ENCODE data around the gene GRHPR. TPM values are rescaled to one million over a fixed set of nuclear protein-coding genes. Genes with fewer than 3 reads are reported as not detected.

GRHPR gene
- 104 TPM for total RNA-seq
- long read RNA-seq, full-length matches to known transcripts = 101 of 127 reads
- long read RNA-seq, partial matches to known transcripts = 10 of 127 reads
- long read RNA-seq, other reads (novel, unspliced or antisense) = 16 of 127 reads

DNA sequence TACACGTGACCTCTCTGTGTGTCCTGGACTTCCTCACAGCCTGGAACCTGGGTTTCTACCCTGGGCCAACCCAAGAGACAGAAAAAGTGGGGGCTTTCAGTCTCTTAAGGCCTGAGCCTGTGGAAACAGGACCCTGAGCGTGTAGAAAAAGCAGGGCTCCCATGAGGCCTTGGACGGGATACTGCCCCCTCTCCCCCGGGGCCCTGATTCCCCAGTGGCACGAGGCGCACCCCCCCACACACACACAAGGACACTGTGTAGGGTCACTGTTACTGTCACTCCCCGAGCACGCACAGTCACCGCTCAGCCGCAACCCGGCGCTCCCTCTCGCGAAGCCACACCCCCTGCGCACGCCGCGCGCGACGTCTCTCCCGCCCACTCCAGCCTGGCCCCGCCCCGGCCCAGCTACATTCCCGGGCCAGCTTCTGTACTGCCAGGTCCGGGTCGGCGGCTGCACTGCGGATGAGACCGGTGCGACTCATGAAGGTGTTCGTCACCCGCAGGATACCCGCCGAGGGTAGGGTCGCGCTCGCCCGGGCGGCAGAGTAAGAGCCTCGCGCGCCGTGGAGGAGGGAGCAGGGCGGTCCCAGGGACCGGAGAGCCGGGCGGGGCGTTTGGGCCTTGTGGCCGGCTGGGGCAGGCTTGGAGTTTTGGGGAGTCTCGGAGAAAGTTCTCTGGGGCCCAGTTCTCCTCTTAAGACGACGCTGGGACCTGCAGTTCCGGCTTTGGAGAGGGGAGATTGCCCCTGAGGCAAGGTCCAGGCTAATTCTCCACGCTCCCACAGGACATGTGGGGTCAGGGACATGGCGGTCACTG lies at the start of gene GRHPR:
Gene GRHPR, plus strand, starts transcription at position 408 of the 816 bp plus-strand sequence. Its CDS starts 55 bp downstream, at position 463.
- Histone ChIP-seq H3K36me3 (peaks cover 18% of the 10 kb centered on the region), H3K27me3 (ENCODE audit: low read depth) (no peaks in the 10 kb centered on the region), H3K4me3 (peak within 1 kb of the TSS; percentile 98), H3K27ac (replicated peaks) (peak within 1 kb of the TSS; percentile 93), H3K4me1 (peaks cover 38% of the 10 kb centered on the region), H3K9me3 (replicated peaks) (no peaks in the 10 kb centered on the region)
- DNase-seq = peak; percentile 92
- TF ChIP-seq, protein P1, sequence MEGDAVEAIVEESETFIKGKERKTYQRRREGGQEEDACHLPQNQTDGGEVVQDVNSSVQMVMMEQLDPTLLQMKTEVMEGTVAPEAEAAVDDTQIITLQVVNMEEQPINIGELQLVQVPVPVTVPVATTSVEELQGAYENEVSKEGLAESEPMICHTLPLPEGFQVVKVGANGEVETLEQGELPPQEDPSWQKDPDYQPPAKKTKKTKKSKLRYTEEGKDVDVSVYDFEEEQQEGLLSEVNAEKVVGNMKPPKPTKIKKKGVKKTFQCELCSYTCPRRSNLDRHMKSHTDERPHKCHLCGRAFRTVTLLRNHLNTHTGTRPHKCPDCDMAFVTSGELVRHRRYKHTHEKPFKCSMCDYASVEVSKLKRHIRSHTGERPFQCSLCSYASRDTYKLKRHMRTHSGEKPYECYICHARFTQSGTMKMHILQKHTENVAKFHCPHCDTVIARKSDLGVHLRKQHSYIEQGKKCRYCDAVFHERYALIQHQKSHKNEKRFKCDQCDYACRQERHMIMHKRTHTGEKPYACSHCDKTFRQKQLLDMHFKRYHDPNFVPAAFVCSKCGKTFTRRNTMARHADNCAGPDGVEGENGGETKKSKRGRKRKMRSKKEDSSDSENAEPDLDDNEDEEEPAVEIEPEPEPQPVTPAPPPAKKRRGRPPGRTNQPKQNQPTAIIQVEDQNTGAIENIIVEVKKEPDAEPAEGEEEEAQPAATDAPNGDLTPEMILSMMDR (IDR thresholded peaks at IDR 0.05; ENCODE audit: borderline replicate concordance) = no peak
- intact Hi-C loops (cut with micrococcal nuclease) = no loop called here

- Histone ChIP-seq H3K9me3 (replicated peaks) (no peaks in the 10 kb centered on the region), H3K4me1 (no peaks in the 10 kb centered on the region), H3K36me3 (no peaks in the 10 kb centered on the region), H3K4me3 (no peak overlapping the region), H3K27ac (replicated peaks) (no peak overlapping the region), H3K27me3 (ENCODE audit: low read depth) (peaks cover 16% of the 10 kb centered on the region)
- no peak for DNase-seq
- intact Hi-C loops (cut with micrococcal nuclease) = no loop called here
- TF ChIP-seq, protein P1 (IDR thresholded peaks at IDR 0.05; ENCODE audit: borderline replicate concordance) = no peak
These were observed 49.7 kb upstream of the GRHPR start for GRCh38 chr9:37372839-37373238.

DNA sequence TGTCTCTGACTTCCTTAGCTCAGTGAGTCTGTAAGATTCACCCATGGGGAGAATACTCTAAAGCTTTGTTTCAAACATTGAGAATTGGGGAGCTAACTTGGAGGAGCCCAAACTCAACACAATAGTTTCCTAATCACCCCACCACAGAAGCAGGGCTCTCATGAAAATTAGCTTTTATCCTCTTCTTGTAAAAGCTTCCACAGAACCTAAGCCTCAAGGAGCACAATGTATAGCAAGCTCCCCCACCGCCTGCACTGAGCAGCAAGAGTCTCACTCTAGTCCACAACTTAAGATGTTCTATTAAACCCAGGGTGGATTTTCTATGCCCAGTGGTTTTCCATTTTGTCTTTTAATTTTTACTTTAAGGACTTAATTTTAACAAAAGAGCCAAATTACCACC lies 48.9 kb upstream of the GRHPR start:
- intact Hi-C loops (cut with micrococcal nuclease) = no loop called here
- no peak overlapping the region for H3K4me3 ChIP-seq
- H3K4me1 ChIP-seq = no peaks in the 10 kb centered on the region
- no peak overlapping the region for H3K27ac ChIP-seq (replicated peaks)
- no peaks in the 10 kb centered on the region for H3K9me3 ChIP-seq (replicated peaks)
- H3K27me3 ChIP-seq (ENCODE audit: low read depth) = peaks cover 16% of the 10 kb centered on the region
- DNase-seq = no peak
- H3K36me3 ChIP-seq = no peaks in the 10 kb centered on the region
- TF ChIP-seq, protein P1 (IDR thresholded peaks at IDR 0.05; ENCODE audit: borderline replicate concordance) = no peak

DNA sequence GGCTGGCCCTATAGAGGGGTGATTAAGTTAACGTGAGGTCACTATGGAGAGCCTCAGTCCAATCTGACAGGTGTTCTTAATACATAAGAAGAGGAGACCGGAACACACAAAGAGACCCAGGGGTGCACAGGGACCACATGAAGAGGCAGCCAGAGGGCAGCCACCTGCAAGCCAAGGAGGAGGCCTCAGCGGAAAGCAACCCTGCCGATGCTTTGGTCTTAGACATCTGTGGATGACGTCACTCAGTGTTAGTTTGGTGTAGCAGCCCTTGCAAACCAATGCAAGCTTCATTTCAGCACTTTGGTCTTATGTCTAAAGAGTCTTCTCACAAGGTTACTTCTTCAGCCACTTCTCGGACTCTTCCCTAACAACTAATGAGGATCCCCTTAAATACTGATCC lies 47.6 kb upstream of the GRHPR start:
- Histone ChIP-seq H3K27ac (replicated peaks) (no peak overlapping the region), H3K9me3 (replicated peaks) (no peaks in the 10 kb centered on the region), H3K36me3 (no peaks in the 10 kb centered on the region), H3K4me1 (no peaks in the 10 kb centered on the region), H3K27me3 (ENCODE audit: low read depth) (peaks cover 16% of the 10 kb centered on the region), H3K4me3 (no peak overlapping the region)
- intact Hi-C loops (cut with micrococcal nuclease) = no loop called here
- DNase-seq = no peak
- TF ChIP-seq, protein P1 (IDR thresholded peaks at IDR 0.05; ENCODE audit: borderline replicate concordance) = no peak

GRCh38 chr9:37377688-37378612 lies 44.5 kb upstream of the GRHPR start:
- Histone ChIP-seq H3K27ac (replicated peaks) (no peak overlapping the region), H3K4me3 (no peak overlapping the region), H3K27me3 (ENCODE audit: low read depth) (peaks cover 16% of the 10 kb centered on the region), H3K4me1 (no peaks in the 10 kb centered on the region), H3K36me3 (no peaks in the 10 kb centered on the region), H3K9me3 (replicated peaks) (no peaks in the 10 kb centered on the region)
- DNase-seq = no peak
- intact Hi-C loops (cut with micrococcal nuclease) = no loop called here
- TF ChIP-seq, protein P1 (IDR thresholded peaks at IDR 0.05; ENCODE audit: borderline replicate concordance) = no peak
